GM12878 (cell line): ENCODE measurements around the gene ATP2A3. TPM values are rescaled to one million over a fixed set of nuclear protein-coding genes. Genes with fewer than 3 reads are reported as not detected.

ENCODE experiments used
- BACH1 ChIP-seq: fragments of 450-650 bp; IDR thresholded peaks from 2 replicates; pipeline ENCODE4 v1.6.1; 2017; ENCODE audit warnings: mild to moderate bottlenecking, borderline replicate concordance
- CHD2 ChIP-seq: IDR thresholded peaks from 2 replicates; pipeline ENCODE4 v1.6.1; 2011; ENCODE audit warnings: low read depth, low read length, improper control_type of control experiment, borderline replicate concordance
- CHD4 ChIP-seq: fragments of 200-600 bp; sonication (generic); IDR thresholded peaks from 2 replicates; pipeline ENCODE4 v1.6.1; 2016; ENCODE audit warnings: mild to moderate bottlenecking
- EP300 ChIP-seq, 2 experiments: fragments of 150-350 bp in 1 of 2; IDR thresholded peaks; 2 replicates each; pipeline ENCODE4 v1.6.1; 2011 to 2012; ENCODE audit warnings: low read depth in 2 of 2, low read length in 2 of 2, borderline replicate concordance in 1 of 2, improper control_type of control experiment in 1 of 2, inconsistent platforms in 1 of 2; ENCODE audit not compliant: control insufficient read depth in 1 of 2
- KAT2A ChIP-seq: conservative IDR thresholded peaks from 2 replicates; pipeline ENCODE4 v1.6.1; 2011; ENCODE audit warnings: low read depth, low read length; ENCODE audit not compliant: control insufficient read depth
- LARP7 ChIP-seq: fragments of 450-650 bp; IDR thresholded peaks from 2 replicates; pipeline ENCODE4 v1.6.1; 2017; ENCODE audit warnings: mild to moderate bottlenecking
- MEF2A ChIP-seq: IDR thresholded peaks from 2 replicates; pipeline ENCODE4 v1.6.1; 2011; ENCODE audit warnings: low read depth, mild to moderate bottlenecking, low read length, moderate library complexity; ENCODE audit not compliant: insufficient read depth
- MTA2 ChIP-seq: fragments of 450-650 bp; IDR thresholded peaks from 2 replicates; pipeline ENCODE4 v1.6.1; 2016; ENCODE audit warnings: low read depth, mild to moderate bottlenecking, moderate library complexity
- MYC ChIP-seq: IDR thresholded peaks from 2 replicates; pipeline ENCODE4 v1.6.1; 2011; ENCODE audit warnings: mild to moderate bottlenecking, low read length, moderate library complexity, inconsistent platforms; ENCODE audit not compliant: insufficient read depth, insufficient replicate concordance, insufficient read length, severe bottlenecking
- NFYB ChIP-seq: IDR thresholded peaks from 2 replicates; pipeline ENCODE4 v1.6.1; 2011; ENCODE audit warnings: low read depth, mild to moderate bottlenecking, low read length, improper control_type of control experiment, moderate library complexity; ENCODE audit not compliant: insufficient read depth
- NR2C1 ChIP-seq: fragments of 450-650 bp; IDR thresholded peaks from 2 replicates; pipeline ENCODE4 v1.6.1; 2017; ENCODE audit warnings: antibody characterized with exemption, mild to moderate bottlenecking, moderate library complexity
- NR2F1 ChIP-seq: fragments of 450-650 bp; conservative IDR thresholded peaks from 2 replicates; pipeline ENCODE4 v1.6.1; 2017; ENCODE audit warnings: mild to moderate bottlenecking
- REST ChIP-seq: IDR thresholded peaks from 2 replicates; pipeline ENCODE4 v1.6.1; 2012; ENCODE audit warnings: mild to moderate bottlenecking, low read depth, low read length
- SP1 ChIP-seq: IDR thresholded peaks from one replicate; pipeline ENCODE4 v1.6.1; 2011; ENCODE audit warnings: low read depth, low read length
- TCF3 ChIP-seq: IDR thresholded peaks from 2 replicates; pipeline ENCODE4 v1.6.1; 2012; ENCODE audit warnings: low read depth, mild to moderate bottlenecking, low read length, borderline replicate concordance; ENCODE audit not compliant: insufficient read depth
- USF1 ChIP-seq: IDR thresholded peaks from 2 replicates; pipeline ENCODE4 v1.6.1; 2011; ENCODE audit warnings: borderline replicate concordance, low read depth, mild to moderate bottlenecking, moderate library complexity, mixed read lengths, low read length; ENCODE audit not compliant: insufficient read depth; ENCODE audit errors: extremely low read length
- ZNF687 ChIP-seq: fragments of 450-650 bp; IDR thresholded peaks from 2 replicates; pipeline ENCODE4 v1.6.1; 2017; ENCODE audit warnings: mild to moderate bottlenecking, moderate library complexity
- polyA plus RNA-seq, 11 experiments: library from polyadenylated mRNA; depleted of rRNA in 4 of 11; unstranded in 6 of 11; stranded (reverse) in 5 of 11; fragments of >200 nt; fragmentation: Nextera tagmentation in 4 of 11; fragmentation: Illumina TruSeq in 1 of 11; extraction: Ambion mirVana in 4 of 11; extraction: Trizol in 1 of 11; gene quantifications; 1 replicate in 1 of 11; 2 replicates in 10 of 11; pipeline versions ENCODE4 v1.2.1 to v1.2.3, GENCODE V29; 2011 to 2016; ENCODE audit warnings: inconsistent platforms in 2 of 11, missing spikeins in 2 of 11, low read depth in 1 of 11
- total RNA-seq, 4 experiments: library from RNA; depleted of rRNA in 3 of 4; stranded (reverse); fragments of >200 nt in 3 of 4; fragmentation: Illumina TruSeq in 1 of 4; extraction: Trizol in 1 of 4; gene quantifications; 2 replicates each; pipeline versions ENCODE4 v1.2.1 to v1.2.3, GENCODE V29; 2013 to 2021
- TF ChIP-seq, protein P1 (sequence below): fragments of 450-650 bp; conservative IDR thresholded peaks from 2 replicates; pipeline ENCODE4 v1.6.1; 2017; ENCODE audit warnings: mild to moderate bottlenecking, moderate library complexity

ATP2A3 gene
- total and polyA plus RNA-seq, 10 of the 15 experiments (the other 5 are each of a cell fraction or from before 2014, with no cell fraction given), result 1.0 to 99.2 (median 37.9) TPM

DNA sequence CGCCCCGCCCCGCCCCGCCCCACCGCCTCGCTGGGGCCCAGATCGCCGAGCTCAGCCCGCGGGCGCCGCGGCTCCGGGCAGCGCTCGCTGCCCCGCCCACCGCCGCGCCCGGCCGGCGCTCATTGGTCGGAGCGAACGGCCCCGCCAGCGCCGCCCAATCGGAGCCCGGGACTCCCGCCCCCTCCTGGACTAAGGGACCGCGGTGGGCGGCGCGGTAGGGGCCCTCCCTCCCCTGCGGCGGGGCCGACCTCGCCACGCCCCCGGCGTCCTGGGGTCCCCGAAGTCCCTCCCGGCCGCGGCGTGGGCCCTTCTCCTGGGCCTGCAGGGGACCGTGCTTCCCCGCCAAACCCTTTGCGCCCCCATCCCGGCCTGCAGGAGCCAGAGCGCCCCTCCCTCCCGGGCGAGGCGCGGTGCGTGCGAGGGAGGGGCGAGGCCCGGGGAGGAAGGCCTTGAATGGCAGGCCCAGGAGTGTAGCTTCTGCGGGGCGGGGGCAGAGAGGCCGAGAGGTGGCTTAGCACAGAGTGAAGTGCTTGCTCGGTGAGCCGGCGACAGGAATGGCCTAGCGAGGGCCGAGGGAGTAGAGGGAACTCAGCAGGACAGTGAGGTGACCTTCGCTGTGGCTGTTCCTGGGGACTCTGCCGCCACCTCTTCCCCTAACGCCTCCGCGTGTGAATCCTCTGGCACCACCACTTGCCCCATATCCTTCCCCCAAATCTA lies 71.1 kb downstream of the ATP2A3 start, which contains the start of gene CAMKK1 (continued):
- TF ChIP-seq CHD2 (peak; percentile 32; the same call in 1 of the 2 replicates), REST (no peak), SP1 (peak; percentile 87), NR2F1 (peak; percentile 65; the same call in 1 of the 2 replicates), ZNF687 (no peak), CHD4 (no peak), NR2C1 (no peak), TCF3 (no peak), KAT2A (no peak), NFYB (peak; percentile 91), EP300 (IDR thresholded peaks at IDR 0.05; ENCODE audit: borderline replicate concordance in 1 of 2, control insufficient read depth in 1 of 2, low read depth in 2 of 2, low read length in 2 of 2) (0 out of 4 replicates have a peak, but pooled peaks of 1 of the 2 experiments have one; percentile 14), BACH1 (no peak), MEF2A (no peak), LARP7 (peak; percentile 72; the same call in 1 of the 2 replicates), USF1 (no peak), MYC (no peak), MTA2 (no peak; the same call in 1 of the 2 replicates)
- TF ChIP-seq, protein P1, sequence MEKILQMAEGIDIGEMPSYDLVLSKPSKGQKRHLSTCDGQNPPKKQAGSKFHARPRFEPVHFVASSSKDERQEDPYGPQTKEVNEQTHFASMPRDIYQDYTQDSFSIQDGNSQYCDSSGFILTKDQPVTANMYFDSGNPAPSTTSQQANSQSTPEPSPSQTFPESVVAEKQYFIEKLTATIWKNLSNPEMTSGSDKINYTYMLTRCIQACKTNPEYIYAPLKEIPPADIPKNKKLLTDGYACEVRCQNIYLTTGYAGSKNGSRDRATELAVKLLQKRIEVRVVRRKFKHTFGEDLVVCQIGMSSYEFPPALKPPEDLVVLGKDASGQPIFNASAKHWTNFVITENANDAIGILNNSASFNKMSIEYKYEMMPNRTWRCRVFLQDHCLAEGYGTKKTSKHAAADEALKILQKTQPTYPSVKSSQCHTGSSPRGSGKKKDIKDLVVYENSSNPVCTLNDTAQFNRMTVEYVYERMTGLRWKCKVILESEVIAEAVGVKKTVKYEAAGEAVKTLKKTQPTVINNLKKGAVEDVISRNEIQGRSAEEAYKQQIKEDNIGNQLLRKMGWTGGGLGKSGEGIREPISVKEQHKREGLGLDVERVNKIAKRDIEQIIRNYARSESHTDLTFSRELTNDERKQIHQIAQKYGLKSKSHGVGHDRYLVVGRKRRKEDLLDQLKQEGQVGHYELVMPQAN, result no peak
